ENCODE measurements around the gene B3GLCT. TPM values are rescaled to one million over a fixed set of nuclear protein-coding genes. Genes with fewer than 3 reads are reported as not detected.

The B3GLCT gene
- total and polyA plus RNA-seq, 2 of the 13 experiments (the other 11 are each of a cell fraction or from before 2014, with no cell fraction given) = 2.0 to 7.1 TPM

- TF ChIP-seq, protein P1, sequence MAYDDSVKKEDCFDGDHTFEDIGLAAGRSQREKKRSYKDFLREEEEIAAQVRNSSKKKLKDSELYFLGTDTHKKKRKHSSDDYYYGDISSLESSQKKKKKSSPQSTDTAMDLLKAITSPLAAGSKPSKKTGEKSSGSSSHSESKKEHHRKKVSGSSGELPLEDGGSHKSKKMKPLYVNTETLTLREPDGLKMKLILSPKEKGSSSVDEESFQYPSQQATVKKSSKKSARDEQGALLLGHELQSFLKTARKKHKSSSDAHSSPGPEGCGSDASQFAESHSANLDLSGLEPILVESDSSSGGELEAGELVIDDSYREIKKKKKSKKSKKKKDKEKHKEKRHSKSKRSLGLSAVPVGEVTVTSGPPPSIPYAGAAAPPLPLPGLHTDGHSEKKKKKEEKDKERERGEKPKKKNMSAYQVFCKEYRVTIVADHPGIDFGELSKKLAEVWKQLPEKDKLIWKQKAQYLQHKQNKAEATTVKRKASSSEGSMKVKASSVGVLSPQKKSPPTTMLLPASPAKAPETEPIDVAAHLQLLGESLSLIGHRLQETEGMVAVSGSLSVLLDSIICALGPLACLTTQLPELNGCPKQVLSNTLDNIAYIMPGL (CRISPR knock-in tag; IDR thresholded peaks at IDR 0.05; ENCODE audit: borderline replicate concordance in 1 of 2, low read depth in 1 of 2) = peak; percentile 76 to 84; a peak in 3 of 4 replicates
- peak; percentile 44 for TF ChIP-seq SALL1 (CRISPR knock-in tag; IDR thresholded peaks at IDR 0.05)
- TF ChIP-seq ZNF883 (CRISPR knock-in tag; IDR thresholded peaks at IDR 0.05; ENCODE audit: not compliant biosample characterization) = no peak
- TF ChIP-seq, protein P2, sequence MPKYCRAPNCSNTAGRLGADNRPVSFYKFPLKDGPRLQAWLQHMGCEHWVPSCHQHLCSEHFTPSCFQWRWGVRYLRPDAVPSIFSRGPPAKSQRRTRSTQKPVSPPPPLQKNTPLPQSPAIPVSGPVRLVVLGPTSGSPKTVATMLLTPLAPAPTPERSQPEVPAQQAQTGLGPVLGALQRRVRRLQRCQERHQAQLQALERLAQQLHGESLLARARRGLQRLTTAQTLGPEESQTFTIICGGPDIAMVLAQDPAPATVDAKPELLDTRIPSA (CRISPR knock-in tag; IDR thresholded peaks at IDR 0.05; ENCODE audit: borderline replicate concordance) = no peak
- peak; percentile 59; the same call in 1 of the 2 replicates for TF ChIP-seq MAZ (IDR thresholded peaks at IDR 0.05; ENCODE audit: borderline replicate concordance, low read depth, low read length)
- 0 out of 2 replicates have a peak, but pooled peaks have one; percentile 65 for TF ChIP-seq MAZ (CRISPR knock-in tag; IDR thresholded peaks at IDR 0.05; ENCODE audit: low read depth)
- TF ChIP-seq, protein P3, sequence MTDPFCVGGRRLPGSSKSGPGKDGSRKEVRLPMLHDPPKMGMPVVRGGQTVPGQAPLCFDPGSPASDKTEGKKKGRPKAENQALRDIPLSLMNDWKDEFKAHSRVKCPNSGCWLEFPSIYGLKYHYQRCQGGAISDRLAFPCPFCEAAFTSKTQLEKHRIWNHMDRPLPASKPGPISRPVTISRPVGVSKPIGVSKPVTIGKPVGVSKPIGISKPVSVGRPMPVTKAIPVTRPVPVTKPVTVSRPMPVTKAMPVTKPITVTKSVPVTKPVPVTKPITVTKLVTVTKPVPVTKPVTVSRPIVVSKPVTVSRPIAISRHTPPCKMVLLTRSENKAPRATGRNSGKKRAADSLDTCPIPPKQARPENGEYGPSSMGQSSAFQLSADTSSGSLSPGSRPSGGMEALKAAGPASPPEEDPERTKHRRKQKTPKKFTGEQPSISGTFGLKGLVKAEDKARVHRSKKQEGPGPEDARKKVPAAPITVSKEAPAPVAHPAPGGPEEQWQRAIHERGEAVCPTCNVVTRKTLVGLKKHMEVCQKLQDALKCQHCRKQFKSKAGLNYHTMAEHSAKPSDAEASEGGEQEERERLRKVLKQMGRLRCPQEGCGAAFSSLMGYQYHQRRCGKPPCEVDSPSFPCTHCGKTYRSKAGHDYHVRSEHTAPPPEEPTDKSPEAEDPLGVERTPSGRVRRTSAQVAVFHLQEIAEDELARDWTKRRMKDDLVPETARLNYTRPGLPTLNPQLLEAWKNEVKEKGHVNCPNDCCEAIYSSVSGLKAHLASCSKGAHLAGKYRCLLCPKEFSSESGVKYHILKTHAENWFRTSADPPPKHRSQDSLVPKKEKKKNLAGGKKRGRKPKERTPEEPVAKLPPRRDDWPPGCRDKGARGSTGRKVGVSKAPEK (CRISPR knock-in tag; IDR thresholded peaks at IDR 0.05; ENCODE audit: borderline replicate concordance) = no peak
- peak; percentile 93 for TF ChIP-seq SKI (IDR thresholded peaks at IDR 0.05; ENCODE audit: partially characterized antibody)
- TF ChIP-seq STAT6 (CRISPR knock-in tag; IDR thresholded peaks at IDR 0.05; ENCODE audit: borderline replicate concordance) = no peak
- no peak for TF ChIP-seq KDM1A (CRISPR knock-in tag; IDR thresholded peaks at IDR 0.05)
- peak; percentile 45; the same call in 1 of the 2 replicates for TF ChIP-seq TFDP2 (CRISPR knock-in tag; IDR thresholded peaks at IDR 0.05)
- TF ChIP-seq KLF16 (CRISPR knock-in tag; IDR thresholded peaks at IDR 0.05) = no peak
- 0 out of 2 replicates have a peak, but pooled peaks have one; percentile 32 for TF ChIP-seq FOXC1 (CRISPR knock-in tag; IDR thresholded peaks at IDR 0.05; ENCODE audit: borderline replicate concordance)
- TF ChIP-seq RFX5 (IDR thresholded peaks at IDR 0.05; ENCODE audit: low read depth, low read length) = no peak
- TF ChIP-seq ZNF672 (CRISPR knock-in tag; IDR thresholded peaks at IDR 0.05) = no peak
- TF ChIP-seq PHF8 (CRISPR knock-in tag; IDR thresholded peaks at IDR 0.05) = peak; percentile 30; the same call in 1 of the 2 replicates
- no peak for TF ChIP-seq RFXANK (CRISPR knock-in tag; IDR thresholded peaks at IDR 0.05)
- TF ChIP-seq ZNF468 (CRISPR knock-in tag; IDR thresholded peaks at IDR 0.05) = no peak
Observed at GRCh38 chr13:31199849-31200636, at the start of gene B3GLCT (continued).
